ENCODE measurements around the gene DARS1.

DARS1 gene

DNA sequence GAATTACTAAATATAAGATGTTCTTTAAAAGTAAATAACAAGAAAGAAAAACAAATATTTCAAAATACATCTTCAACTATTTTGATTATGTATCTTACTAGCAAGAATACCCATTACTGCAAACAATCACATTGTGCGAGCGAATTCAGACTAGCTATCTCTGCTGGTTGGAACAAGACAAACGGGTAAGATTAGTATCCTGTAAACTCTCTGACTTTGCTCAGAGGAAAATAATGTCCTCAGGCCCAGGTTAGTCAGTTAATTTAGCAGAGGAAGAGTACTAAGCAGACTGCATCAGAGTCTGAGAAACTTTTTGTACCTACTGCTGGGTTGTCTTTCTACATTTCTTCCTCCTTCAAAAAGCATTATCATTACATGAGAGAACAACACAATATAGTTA lies 58.8 kb downstream of the DARS1 start:
- Histone ChIP-seq H3K36me3 (ENCODE audit: control insufficient read depth, insufficient read depth, low read length) (no peaks in the 10 kb centered on the region), H3K27me3 (ENCODE audit: control insufficient read depth, insufficient read depth, low read length) (no peaks in the 10 kb centered on the region), H3K4me1 (ENCODE audit: control insufficient read depth, insufficient read depth, low read length) (no peaks in the 10 kb centered on the region), H3K4me3 (ENCODE audit: low read depth, low read length) (no peak overlapping the region), H3K9ac (ENCODE audit: low read depth, low read length) (no peak overlapping the region), H3K9me3 (ENCODE audit: control insufficient read depth, insufficient read depth, low read length) (no peaks in the 10 kb centered on the region)

GRCh38 chr2:135925571-135925970 lies 59.9 kb downstream of the DARS1 start:
- no peaks in the 10 kb centered on the region for H3K27me3 ChIP-seq (ENCODE audit: control insufficient read depth, insufficient read depth, low read length)

GRCh38 chr2:135916207-135916606 lies 69.2 kb downstream of the DARS1 start:
- no peak overlapping the region for H3K4me3 ChIP-seq (ENCODE audit: low read depth, low read length)
- H3K4me1 ChIP-seq (ENCODE audit: control insufficient read depth, insufficient read depth, low read length): no peaks in the 10 kb centered on the region
- H3K36me3 ChIP-seq (ENCODE audit: control insufficient read depth, insufficient read depth, low read length): no peaks in the 10 kb centered on the region
- H3K9me3 ChIP-seq (ENCODE audit: control insufficient read depth, insufficient read depth, low read length): no peaks in the 10 kb centered on the region
- no peaks in the 10 kb centered on the region for H3K27me3 ChIP-seq (ENCODE audit: control insufficient read depth, insufficient read depth, low read length)
- H3K9ac ChIP-seq (ENCODE audit: low read depth, low read length): no peak overlapping the region

More at GRCh38 chr2:135925571-135925970, 59.9 kb downstream of the DARS1 start:
- Histone ChIP-seq H3K9ac (ENCODE audit: low read depth, low read length) (no peak overlapping the region), H3K4me1 (ENCODE audit: control insufficient read depth, insufficient read depth, low read length) (no peaks in the 10 kb centered on the region), H3K36me3 (ENCODE audit: control insufficient read depth, insufficient read depth, low read length) (no peaks in the 10 kb centered on the region), H3K4me3 (ENCODE audit: low read depth, low read length) (no peak overlapping the region), H3K9me3 (ENCODE audit: control insufficient read depth, insufficient read depth, low read length) (no peaks in the 10 kb centered on the region)

- Histone ChIP-seq H3K4me3 (ENCODE audit: low read depth, low read length) (no peak overlapping the region), H3K27me3 (ENCODE audit: control insufficient read depth, insufficient read depth, low read length) (no peaks in the 10 kb centered on the region), H3K36me3 (ENCODE audit: control insufficient read depth, insufficient read depth, low read length) (no peaks in the 10 kb centered on the region), H3K4me1 (ENCODE audit: control insufficient read depth, insufficient read depth, low read length) (no peaks in the 10 kb centered on the region), H3K9ac (ENCODE audit: low read depth, low read length) (no peak overlapping the region), H3K9me3 (ENCODE audit: control insufficient read depth, insufficient read depth, low read length) (no peaks in the 10 kb centered on the region)
These were observed 70.9 kb downstream of the DARS1 start for GRCh38 chr2:135914485-135914884.

GRCh38 chr2:135913727-135914365 lies 71.6 kb downstream of the DARS1 start:
- Histone ChIP-seq H3K9me3 (ENCODE audit: control insufficient read depth, insufficient read depth, low read length) (no peaks in the 10 kb centered on the region), H3K4me3 (ENCODE audit: low read depth, low read length) (no peak overlapping the region), H3K36me3 (ENCODE audit: control insufficient read depth, insufficient read depth, low read length) (no peaks in the 10 kb centered on the region), H3K4me1 (ENCODE audit: control insufficient read depth, insufficient read depth, low read length) (no peaks in the 10 kb centered on the region), H3K27me3 (ENCODE audit: control insufficient read depth, insufficient read depth, low read length) (no peaks in the 10 kb centered on the region), H3K9ac (ENCODE audit: low read depth, low read length) (no peak overlapping the region)

- no peaks in the 10 kb centered on the region for H3K4me1 ChIP-seq (ENCODE audit: control insufficient read depth, insufficient read depth, low read length)
- no peaks in the 10 kb centered on the region for H3K36me3 ChIP-seq (ENCODE audit: control insufficient read depth, insufficient read depth, low read length)
- no peaks in the 10 kb centered on the region for H3K27me3 ChIP-seq (ENCODE audit: control insufficient read depth, insufficient read depth, low read length)
- H3K4me3 ChIP-seq (ENCODE audit: low read depth, low read length): no peak overlapping the region
- H3K9me3 ChIP-seq (ENCODE audit: control insufficient read depth, insufficient read depth, low read length): no peaks in the 10 kb centered on the region
- no peak overlapping the region for H3K9ac ChIP-seq (ENCODE audit: low read depth, low read length)
These were observed 75.5 kb downstream of the DARS1 start for GRCh38 chr2:135909976-135910375.

DNA sequence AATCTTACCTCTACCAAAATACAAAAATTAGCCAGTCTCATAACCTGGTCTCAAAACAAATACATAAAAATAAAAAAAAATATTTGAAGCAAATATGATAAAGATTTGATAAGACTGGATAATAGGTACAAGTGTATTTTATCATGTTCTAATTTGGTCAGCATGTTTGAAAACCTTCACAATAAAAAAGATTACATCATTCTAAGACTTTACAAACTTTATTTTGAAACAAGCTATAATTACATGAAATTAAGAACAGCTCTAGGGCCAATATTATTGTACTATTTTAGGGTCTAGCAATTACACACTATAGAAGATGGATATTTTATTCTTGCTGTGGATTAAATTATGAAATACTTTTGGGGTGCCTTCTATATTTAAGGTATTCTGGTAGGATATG lies 79.7 kb downstream of the DARS1 start:
- Histone ChIP-seq H3K36me3 (ENCODE audit: control insufficient read depth, insufficient read depth, low read length) (no peaks in the 10 kb centered on the region), H3K9ac (ENCODE audit: low read depth, low read length) (no peak overlapping the region), H3K9me3 (ENCODE audit: control insufficient read depth, insufficient read depth, low read length) (no peaks in the 10 kb centered on the region), H3K27me3 (ENCODE audit: control insufficient read depth, insufficient read depth, low read length) (no peaks in the 10 kb centered on the region), H3K4me3 (ENCODE audit: low read depth, low read length) (no peak overlapping the region), H3K4me1 (ENCODE audit: control insufficient read depth, insufficient read depth, low read length) (no peaks in the 10 kb centered on the region)

DNA sequence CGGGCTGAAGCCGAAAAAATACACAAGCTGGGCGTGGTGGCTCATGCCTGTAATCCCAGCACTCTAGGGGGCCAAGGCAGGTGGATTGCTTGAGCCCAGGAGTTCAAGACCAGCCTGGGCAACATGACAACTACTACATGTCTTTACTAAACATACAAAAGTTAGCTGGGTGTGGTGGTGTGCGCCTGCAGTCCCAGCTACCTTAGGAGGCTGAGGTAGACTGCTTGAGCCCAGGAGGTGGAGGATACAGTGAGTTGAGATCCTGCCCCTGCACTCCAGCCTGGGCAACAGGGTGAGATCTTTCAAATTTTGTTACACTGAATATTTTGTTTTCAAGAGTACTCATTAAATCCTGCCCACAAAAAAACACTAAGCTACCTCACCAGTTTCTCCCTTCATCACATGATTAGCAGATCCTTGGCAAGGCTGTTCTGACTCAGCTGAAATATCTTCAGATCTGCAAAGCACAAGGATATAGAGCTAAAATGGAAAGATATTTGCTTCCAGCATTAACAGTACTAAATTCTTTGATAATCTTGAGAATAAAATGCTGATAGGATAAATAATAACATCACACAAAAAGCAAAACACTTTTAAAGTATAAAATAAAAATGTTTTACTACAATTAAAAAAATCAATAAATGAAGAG lies 81.0 kb downstream of the DARS1 start:
- no peak overlapping the region for H3K9ac ChIP-seq (ENCODE audit: low read depth, low read length)
- H3K4me3 ChIP-seq (ENCODE audit: low read depth, low read length): no peak overlapping the region
- H3K27me3 ChIP-seq (ENCODE audit: control insufficient read depth, insufficient read depth, low read length): no peaks in the 10 kb centered on the region
- H3K4me1 ChIP-seq (ENCODE audit: control insufficient read depth, insufficient read depth, low read length): no peaks in the 10 kb centered on the region
- H3K36me3 ChIP-seq (ENCODE audit: control insufficient read depth, insufficient read depth, low read length): no peaks in the 10 kb centered on the region
- H3K9me3 ChIP-seq (ENCODE audit: control insufficient read depth, insufficient read depth, low read length): no peaks in the 10 kb centered on the region

GRCh38 chr2:135903650-135904049 lies 81.8 kb downstream of the DARS1 start:
- H3K27me3 ChIP-seq (ENCODE audit: control insufficient read depth, insufficient read depth, low read length): no peaks in the 10 kb centered on the region
- no peaks in the 10 kb centered on the region for H3K36me3 ChIP-seq (ENCODE audit: control insufficient read depth, insufficient read depth, low read length)
- H3K4me1 ChIP-seq (ENCODE audit: control insufficient read depth, insufficient read depth, low read length): no peaks in the 10 kb centered on the region
- H3K4me3 ChIP-seq (ENCODE audit: low read depth, low read length): no peak overlapping the region
- H3K9me3 ChIP-seq (ENCODE audit: control insufficient read depth, insufficient read depth, low read length): no peaks in the 10 kb centered on the region
- no peak overlapping the region for H3K9ac ChIP-seq (ENCODE audit: low read depth, low read length)

GRCh38 chr2:135899567-135899966 lies 85.9 kb downstream of the DARS1 start:
- Histone ChIP-seq H3K9ac (ENCODE audit: low read depth, low read length) (no peak overlapping the region), H3K9me3 (ENCODE audit: control insufficient read depth, insufficient read depth, low read length) (no peaks in the 10 kb centered on the region), H3K4me1 (ENCODE audit: control insufficient read depth, insufficient read depth, low read length) (no peaks in the 10 kb centered on the region), H3K36me3 (ENCODE audit: control insufficient read depth, insufficient read depth, low read length) (no peaks in the 10 kb centered on the region), H3K27me3 (ENCODE audit: control insufficient read depth, insufficient read depth, low read length) (no peaks in the 10 kb centered on the region), H3K4me3 (ENCODE audit: low read depth, low read length) (no peak overlapping the region)

GRCh38 chr2:135898234-135898786 lies 87.1 kb downstream of the DARS1 start:
- H3K4me3 ChIP-seq (ENCODE audit: low read depth, low read length): no peak overlapping the region
- H3K27me3 ChIP-seq (ENCODE audit: control insufficient read depth, insufficient read depth, low read length): no peaks in the 10 kb centered on the region
- H3K4me1 ChIP-seq (ENCODE audit: control insufficient read depth, insufficient read depth, low read length): no peaks in the 10 kb centered on the region
- no peaks in the 10 kb centered on the region for H3K36me3 ChIP-seq (ENCODE audit: control insufficient read depth, insufficient read depth, low read length)
- H3K9ac ChIP-seq (ENCODE audit: low read depth, low read length): no peak overlapping the region
- H3K9me3 ChIP-seq (ENCODE audit: control insufficient read depth, insufficient read depth, low read length): no peaks in the 10 kb centered on the region

DNA sequence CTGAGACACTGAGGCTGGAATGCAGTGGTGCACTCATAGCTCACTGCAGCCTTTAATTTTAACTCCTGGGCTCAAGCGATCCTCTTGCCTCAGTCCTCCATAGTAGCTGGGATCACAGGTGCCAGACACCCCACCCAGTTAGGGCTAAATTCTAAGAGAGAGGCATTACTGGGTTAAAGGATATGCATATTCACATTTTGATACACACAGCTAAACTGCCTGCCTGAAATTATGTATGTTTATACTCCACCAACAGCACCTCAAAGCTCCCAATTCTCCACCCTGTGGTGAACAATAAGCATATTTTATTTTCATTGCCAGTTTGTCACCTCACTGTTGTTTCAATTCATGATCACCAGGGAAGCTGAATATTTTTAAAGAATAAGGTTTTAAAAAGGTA lies 90.5 kb downstream of the DARS1 start:
- H3K4me3 ChIP-seq (ENCODE audit: low read depth, low read length): no peak overlapping the region
- H3K27me3 ChIP-seq (ENCODE audit: control insufficient read depth, insufficient read depth, low read length): no peaks in the 10 kb centered on the region
- no peaks in the 10 kb centered on the region for H3K9me3 ChIP-seq (ENCODE audit: control insufficient read depth, insufficient read depth, low read length)
- H3K36me3 ChIP-seq (ENCODE audit: control insufficient read depth, insufficient read depth, low read length): no peaks in the 10 kb centered on the region
- H3K4me1 ChIP-seq (ENCODE audit: control insufficient read depth, insufficient read depth, low read length): peaks cover 5% of the 10 kb centered on the region
- no peak overlapping the region for H3K9ac ChIP-seq (ENCODE audit: low read depth, low read length)
